Activated CD8-positive, alpha-beta T cell treated with anti-CD3 and anti-CD28 coated beads, Interleukin-2, amount 10 ng/mL, durations not matched to agents 7 days and 5 days (primary cell): ENCODE results near the gene KHK. TPM values are rescaled to one million over a fixed set of nuclear protein-coding genes. Genes with fewer than 3 reads are reported as not detected.
A peak's percentile ranks its signal among the peaks of the same experiment; 100 is the strongest.

ENCODE experiments used
- ATAC-seq: fragments of 150-1000 bp; cut with Tn5 transposase; one replicate; pipeline ENCODE4 v1.10.0; 2021; ENCODE audit warnings: moderate library complexity
- CTCF ChIA-PET: fragments of 350-600 bp; sonication (Branson Sonifier 250); formaldehyde crosslinking; loops from one replicate; lab custom pipeline; 2021; ENCODE audit warnings: antibody characterized with exemption; lab: Charles Lee
- POLR2A ChIA-PET: fragments of 350-600 bp; sonication (Branson Sonifier 250); formaldehyde crosslinking; loops from one replicate; lab custom pipeline; 2021; ENCODE audit warnings: antibody characterized with exemption; lab: Charles Lee
- DNase-seq: peaks from one replicate; pipeline ENCODE4 v3.0.0-alpha.2; 2020
- H3K27ac Mint-ChIP-seq: one replicate; pipeline ENCODE4 v1.8.0; 2021; ENCODE audit warnings: mild to moderate bottlenecking, mixed read lengths
- H3K27me3 Mint-ChIP-seq: one replicate; pipeline ENCODE4 v1.8.0; 2021; ENCODE audit warnings: low read depth, mixed read lengths
- H3K36me3 Mint-ChIP-seq: one replicate; pipeline ENCODE4 v1.8.0; 2021; ENCODE audit warnings: low read depth, mixed read lengths
- H3K4me1 Mint-ChIP-seq: one replicate; pipeline ENCODE4 v1.8.0; 2021; ENCODE audit warnings: low read depth, mixed read lengths
- H3K4me3 Mint-ChIP-seq: one replicate; pipeline ENCODE4 v1.8.0; 2021; ENCODE audit warnings: mild to moderate bottlenecking, mixed read lengths
- H3K9me3 Mint-ChIP-seq: one replicate; pipeline ENCODE4 v1.8.0; 2022; ENCODE audit warnings: mixed read lengths; ENCODE audit not compliant: insufficient read depth
- total RNA-seq, 2 experiments: library from RNA; stranded (reverse); gene quantifications; one replicate each; pipeline ENCODE4 v1.2.3, GENCODE V29; 2021

KHK gene
- total RNA-seq, 2 experiments from 2014 or later, result 12.1 to 12.4 TPM

GRCh38 chr2:27060323-27060722, 26.2 kb upstream of the KHK start:
- POLR2A ChIA-PET, result interaction anchor here (3.3 to 3.4 kb wide), 2 partner anchors 9 to 10 kb away, joined by 9 to 23 read pairs; partner anchors contain the start of genes AGBL5 and OST4

GRCh38 chr2:27065128-27065527, 21.4 kb upstream of the KHK start:
- Mint-ChIP-seq H3K9me3 (no peaks in the 10 kb centered on the region), H3K4me1 (peaks cover 30% of the 10 kb centered on the region), H3K27ac (no peak overlapping the region), H3K4me3 (no peak overlapping the region), H3K27me3 (no peaks in the 10 kb centered on the region), H3K36me3 (peaks cover 62% of the 10 kb centered on the region)
- POLR2A ChIA-PET, result interaction anchor here (11.6 kb wide), 1 partner anchor 12 kb away, joined by 128 read pairs; the partner anchor contains the start of gene AGBL5
- CTCF ChIA-PET, result interaction anchor here (1.4 kb wide), 1 partner anchor 104 kb away, joined by 3 read pairs; no protein-coding TSS in a partner anchor
- no peak for ATAC-seq
- no peak for DNase-seq

More at GRCh38 chr2:27060323-27060722, 26.2 kb upstream of the KHK start:
- CTCF ChIA-PET, result interaction anchor here (2.1 kb wide), 1 partner anchor 11 kb away, joined by 8 read pairs; the partner anchor contains the start of gene OST4
- Mint-ChIP-seq H3K9me3 (no peaks in the 10 kb centered on the region), H3K27ac (no peak overlapping the region), H3K4me1 (no peaks in the 10 kb centered on the region), H3K4me3 (no peak overlapping the region), H3K27me3 (no peaks in the 10 kb centered on the region), H3K36me3 (peaks cover 44% of the 10 kb centered on the region)
- no peak for DNase-seq
- no peak for ATAC-seq

- ChIA-PET POLR2A (interaction anchor here (0.6 to 11.6 kb wide), 3 partner anchors 14 to 105 kb away, joined by 3 to 128 read pairs (median 4); partner anchors contain the start of gene AGBL5), CTCF (interaction anchor here (0.8 to 1.1 kb wide), 2 partner anchors 20 to 221 kb away, joined by 3 to 4 read pairs; no protein-coding TSS in a partner anchor)
- ATAC-seq (no peak), DNase-seq (no peak)
- H3K27me3 Mint-ChIP-seq, result no peaks in the 10 kb centered on the region
- peaks cover 44% of the 10 kb centered on the region for H3K4me1 Mint-ChIP-seq
- no peak overlapping the region for H3K4me3 Mint-ChIP-seq
- H3K36me3 Mint-ChIP-seq, result peaks cover 63% of the 10 kb centered on the region
- H3K27ac Mint-ChIP-seq, result no peak overlapping the region
- H3K9me3 Mint-ChIP-seq, result no peaks in the 10 kb centered on the region
Measured at GRCh38 chr2:27067385-27067784, 19.2 kb upstream of the KHK start.

GRCh38 chr2:27069436-27069835, 17.1 kb upstream of the KHK start:
- Mint-ChIP-seq H3K4me1 (peaks cover 63% of the 10 kb centered on the region), H3K36me3 (peaks cover 48% of the 10 kb centered on the region), H3K4me3 (peak overlapping the region; percentile 99), H3K27me3 (no peaks in the 10 kb centered on the region), H3K9me3 (no peaks in the 10 kb centered on the region), H3K27ac (peak overlapping the region; percentile 66)
- POLR2A ChIA-PET, result interaction anchor here (4.2 to 11.6 kb wide), 2 partner anchors 10 to 16 kb away, joined by 23 to 128 read pairs; partner anchors contain the start of gene AGBL5
- no peak for ATAC-seq
- CTCF ChIA-PET, result interaction anchor here (1.1 kb wide), 1 partner anchor 108 kb away, joined by 3 read pairs; no protein-coding TSS in a partner anchor
- DNase-seq, result no peak

- DNase-seq (no peak), ATAC-seq (no peak)
- Mint-ChIP-seq H3K27me3 (no peaks in the 10 kb centered on the region), H3K36me3 (peaks cover 45% of the 10 kb centered on the region), H3K4me3 (peak overlapping the region; percentile 99), H3K9me3 (no peaks in the 10 kb centered on the region), H3K27ac (peak overlapping the region; percentile 95), H3K4me1 (peaks cover 70% of the 10 kb centered on the region)
- ChIA-PET CTCF (interaction anchor here (1.1 to 3.7 kb wide), 4 partner anchors 10 to 109 kb away, joined by 3 to 28 read pairs (median 6); partner anchors contain the start of gene TMEM214), POLR2A (interaction anchor here (3.5 to 11.6 kb wide), 3 partner anchors 10 to 17 kb away, joined by 12 to 128 read pairs (median 23); partner anchors contain the start of gene AGBL5)
Measured at GRCh38 chr2:27069961-27070618, 16.5 kb upstream of the KHK start.

- ATAC-seq (no peak), DNase-seq (no peak)
- Mint-ChIP-seq H3K27me3 (no peaks in the 10 kb centered on the region), H3K36me3 (peaks cover 38% of the 10 kb centered on the region), H3K9me3 (no peaks in the 10 kb centered on the region), H3K4me3 (peak overlapping the region; percentile 99), H3K4me1 (peaks cover 76% of the 10 kb centered on the region), H3K27ac (peak overlapping the region; percentile 95)
- ChIA-PET CTCF (interaction anchor here (1.2 to 3.7 kb wide), 10 partner anchors 11 to 109 kb away, joined by 3 to 28 read pairs (median 8); partner anchors contain the start of genes AGBL5 and TMEM214), POLR2A (interaction anchor here (0.6 to 11.6 kb wide), 9 partner anchors 8 to 593 kb away, joined by 3 to 128 read pairs (median 8); partner anchors contain the start of genes AGBL5, SLC4A1AP and SUPT7L)
Measured at GRCh38 chr2:27070653-27071276, 15.8 kb upstream of the KHK start.

GRCh38 chr2:27071277-27071989, 15.1 kb upstream of the KHK start, which contains the start of gene OST4:
TSS of gene OST4 (minus strand) at chr2:27071654.
- Mint-ChIP-seq H3K27ac (peak within 1 kb of the TSS; percentile 95), H3K4me3 (peak within 1 kb of the TSS; percentile 99), H3K36me3 (peaks cover 32% of the 10 kb centered on the region), H3K4me1 (peaks cover 79% of the 10 kb centered on the region), H3K27me3 (no peaks in the 10 kb centered on the region), H3K9me3 (no peaks in the 10 kb centered on the region)
- ATAC-seq (peak; percentile 94), DNase-seq (peak; percentile 92)
- ChIA-PET POLR2A (interaction anchor here (0.6 to 11.6 kb wide), 10 partner anchors 9 to 592 kb away, joined by 3 to 128 read pairs (median 6); partner anchors contain the start of genes AGBL5, SLC4A1AP and SUPT7L), CTCF (interaction anchor here (1.0 to 3.7 kb wide), 11 partner anchors 10 to 231 kb away, joined by 3 to 28 read pairs (median 7); partner anchors contain the start of genes AGBL5 and TMEM214)

- CTCF ChIA-PET, result interaction anchor here (1.0 to 3.7 kb wide), 9 partner anchors 10 to 231 kb away, joined by 3 to 28 read pairs (median 8); partner anchors contain the start of gene AGBL5
- peaks cover 85% of the 10 kb centered on the region for H3K4me1 Mint-ChIP-seq
- POLR2A ChIA-PET, result interaction anchor here (0.6 to 11.6 kb wide), 11 partner anchors 10 to 591 kb away, joined by 3 to 128 read pairs (median 4); partner anchors contain the start of genes AGBL5, KHK, SLC4A1AP and SUPT7L
- no peaks in the 10 kb centered on the region for H3K27me3 Mint-ChIP-seq
- peak overlapping the region; percentile 79 for H3K4me3 Mint-ChIP-seq
- H3K9me3 Mint-ChIP-seq, result no peaks in the 10 kb centered on the region
- peak overlapping the region; percentile 84 for H3K27ac Mint-ChIP-seq
- DNase-seq (no peak), ATAC-seq (no peak)
- H3K36me3 Mint-ChIP-seq, result peaks cover 32% of the 10 kb centered on the region
Measured at GRCh38 chr2:27071990-27072830, 14.4 kb upstream of the KHK start.

- peak overlapping the region; percentile 60 for H3K27ac Mint-ChIP-seq
- H3K27me3 Mint-ChIP-seq, result no peaks in the 10 kb centered on the region
- CTCF ChIA-PET, result interaction anchor here (3.0 to 3.7 kb wide), 4 partner anchors 9 to 111 kb away, joined by 9 to 28 read pairs (median 15); partner anchors contain the start of gene AGBL5
- no peaks in the 10 kb centered on the region for H3K9me3 Mint-ChIP-seq
- H3K36me3 Mint-ChIP-seq, result peaks cover 28% of the 10 kb centered on the region
- DNase-seq (no peak), ATAC-seq (no peak)
- H3K4me1 Mint-ChIP-seq, result peaks cover 84% of the 10 kb centered on the region
- POLR2A ChIA-PET, result interaction anchor here (0.6 to 11.6 kb wide), 6 partner anchors 9 to 34 kb away, joined by 3 to 128 read pairs (median 8); partner anchors contain the start of genes AGBL5 and KHK
- peak overlapping the region; percentile 79 for H3K4me3 Mint-ChIP-seq
Measured at GRCh38 chr2:27072920-27073319, 13.7 kb upstream of the KHK start.
